ENCODE results near the gene UCHL3.

DNA sequence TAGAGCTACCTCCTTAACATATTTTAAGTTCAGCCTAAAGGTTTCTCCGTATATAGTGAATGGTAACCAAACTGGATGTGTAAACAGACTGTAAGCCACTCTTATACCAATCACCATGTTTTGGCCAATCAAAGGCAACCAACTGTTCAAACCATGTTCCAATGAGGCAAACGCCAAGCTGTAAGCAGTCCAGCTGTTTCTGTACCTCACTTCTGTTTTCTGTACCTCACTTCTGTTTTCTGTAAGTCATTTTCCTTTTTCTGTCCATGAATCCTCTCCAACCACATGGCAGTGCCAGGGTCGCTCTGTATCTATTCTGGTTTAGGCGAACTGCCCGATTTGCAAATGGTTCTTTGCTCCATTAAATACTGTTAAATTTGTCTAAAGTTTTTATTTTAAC, 36.3 kb upstream of the UCHL3 start:
- TF ChIP-seq CTCF (IDR thresholded peaks at IDR 0.05) (no peak), EZH2 (IDR thresholded peaks at IDR 0.05) (no peak), EZH2phosphoT487 (IDR thresholded peaks at IDR 0.05) (no peak)

All from neural progenitor cell (in vitro differentiated cells).